Brain pericyte (primary cell): ENCODE data around the gene FREY1.

Experiments used
- DNase-seq: peaks from one replicate; pipeline ENCODE4 v3.0.0-alpha.2; 2012; ENCODE audit warnings: low read depth, low spot score

FREY1 gene

DNA sequence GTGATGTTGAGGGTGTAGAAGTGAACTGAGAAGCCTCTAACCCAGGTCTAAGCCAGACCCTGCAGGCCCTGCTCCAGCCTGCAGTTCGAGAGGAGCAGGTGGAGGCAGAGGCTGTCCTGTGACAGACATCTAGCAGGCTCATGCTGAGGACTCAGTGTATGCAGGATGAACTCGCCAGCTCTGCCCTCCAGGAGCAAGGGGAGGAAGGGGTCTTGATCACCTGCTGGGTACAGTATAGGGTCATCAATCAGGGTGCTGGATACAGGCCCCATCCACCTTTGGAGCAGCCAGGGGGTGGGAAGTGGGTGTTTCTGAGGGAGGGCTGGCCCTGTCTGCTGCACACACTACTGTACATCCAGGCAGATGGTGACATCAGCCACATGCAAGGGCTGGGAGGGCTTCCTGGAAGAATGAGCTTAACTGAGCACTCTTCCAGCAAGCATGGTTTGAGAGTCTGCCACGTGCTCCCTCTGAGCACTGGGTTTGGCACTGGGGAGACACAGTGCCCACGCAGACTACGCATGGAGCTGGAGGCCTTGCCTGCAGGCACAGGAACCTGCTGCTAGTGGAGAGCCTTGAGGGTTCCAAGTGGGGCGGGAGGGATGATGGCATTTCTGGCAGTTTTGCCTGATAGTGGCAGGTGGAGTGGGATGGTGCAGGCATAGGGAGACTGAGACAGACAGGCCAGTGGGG, 12.4 kb downstream of the FREY1 start:
- DNase-seq: no peak

DNA sequence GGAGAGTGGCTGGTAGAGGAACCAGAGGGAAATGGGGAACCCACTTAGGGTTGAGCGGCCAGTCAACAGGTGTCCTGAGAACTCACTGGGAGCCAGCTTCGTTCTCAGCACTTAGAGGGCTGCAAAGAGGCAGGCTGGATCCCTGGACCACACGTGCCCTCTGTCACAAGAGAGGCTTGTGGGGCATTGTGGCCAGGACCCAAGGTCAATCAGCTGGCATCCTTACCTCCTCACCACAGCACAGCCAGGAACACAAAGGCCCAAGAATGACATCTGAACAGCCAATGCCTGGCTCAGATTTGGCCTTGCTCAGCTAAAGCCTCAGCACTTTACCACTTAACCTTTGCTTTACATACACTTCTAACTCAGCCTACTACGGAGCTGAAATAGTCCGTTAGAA, 14.2 kb downstream of the FREY1 start:
- DNase-seq: no peak

DNA sequence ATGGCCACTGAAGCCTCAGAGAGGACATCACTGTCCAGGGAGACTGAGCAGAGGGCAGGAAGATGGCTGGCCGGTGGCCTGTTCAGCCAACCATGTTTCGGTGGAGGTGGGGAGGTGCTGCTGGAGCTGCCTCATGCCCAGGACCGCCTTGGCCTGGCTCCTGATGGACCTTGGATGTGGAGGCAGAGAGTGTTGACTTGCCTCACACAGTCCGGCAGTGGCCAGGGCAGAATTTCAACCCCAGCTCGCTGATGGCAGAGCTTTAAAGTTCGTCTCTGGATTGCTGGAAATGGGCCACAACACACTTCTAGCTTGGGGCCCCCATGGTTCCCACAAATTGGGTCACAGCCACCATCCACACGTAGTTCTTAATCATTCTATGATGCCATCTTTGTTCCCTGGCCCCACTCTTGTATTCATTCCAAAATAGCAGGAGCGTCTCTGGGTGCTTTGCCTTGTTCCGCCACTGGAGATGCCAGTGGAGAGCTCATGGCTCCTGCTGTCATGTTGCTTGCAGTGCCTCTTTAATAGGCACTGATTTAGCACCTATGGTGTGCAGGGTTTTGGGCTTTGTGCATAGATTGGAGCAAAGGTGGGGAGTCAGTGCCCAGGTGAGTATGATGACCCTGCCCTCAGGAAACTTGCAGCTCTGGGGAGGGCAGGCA, 16.1 kb downstream of the FREY1 start:
- no peak for DNase-seq

GRCh38 chr11:45889966-45890365, 17.1 kb downstream of the FREY1 start:
- DNase-seq: no peak

DNA sequence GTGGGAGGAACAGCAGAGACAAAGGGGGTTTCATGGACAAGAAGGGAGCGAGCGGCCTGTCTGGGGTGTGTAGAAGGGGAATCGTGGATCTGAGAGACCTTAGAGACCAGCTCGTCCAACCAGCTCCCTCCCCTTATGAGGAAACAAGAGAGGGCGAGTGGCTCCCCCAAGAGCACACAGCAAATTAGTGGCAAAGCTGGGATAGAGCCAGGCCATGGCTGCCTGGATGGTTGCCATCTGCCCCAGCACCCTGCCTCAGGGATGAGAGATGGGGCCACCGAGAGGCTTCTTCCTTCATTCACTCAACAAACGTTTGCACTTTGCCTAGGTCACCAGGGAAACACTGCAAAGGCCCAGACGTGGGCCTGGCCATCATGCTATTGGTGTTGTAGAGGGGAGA, 17.5 kb downstream of the FREY1 start:
- no peak for DNase-seq

DNA sequence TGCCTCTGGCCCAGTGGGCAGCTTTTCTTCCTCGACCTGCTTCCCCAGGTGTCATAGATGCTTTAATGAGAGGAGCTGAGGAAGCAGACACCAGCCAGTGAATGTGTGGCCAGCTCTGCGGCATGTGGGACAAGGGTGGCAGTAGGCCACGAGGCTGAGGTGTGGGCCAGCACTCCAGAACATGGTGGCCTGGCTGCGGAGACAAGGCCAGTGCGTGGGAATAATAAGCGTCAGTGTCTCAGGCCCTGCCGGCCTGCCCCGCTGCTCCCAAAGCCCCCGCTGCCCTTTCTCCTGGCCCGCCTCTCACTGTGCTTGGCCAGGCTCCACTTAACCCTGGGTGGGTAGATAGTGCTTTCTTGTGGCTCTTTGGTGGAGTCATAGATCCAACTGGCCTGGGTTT, 19.5 kb downstream of the FREY1 start:
- DNase-seq: no peak

- DNase-seq: no peak
These were observed 20.1 kb downstream of the FREY1 start for GRCh38 chr11:45886816-45887520.

- no peak for DNase-seq
These were observed 20.9 kb downstream of the FREY1 start for GRCh38 chr11:45885921-45886721.

DNA sequence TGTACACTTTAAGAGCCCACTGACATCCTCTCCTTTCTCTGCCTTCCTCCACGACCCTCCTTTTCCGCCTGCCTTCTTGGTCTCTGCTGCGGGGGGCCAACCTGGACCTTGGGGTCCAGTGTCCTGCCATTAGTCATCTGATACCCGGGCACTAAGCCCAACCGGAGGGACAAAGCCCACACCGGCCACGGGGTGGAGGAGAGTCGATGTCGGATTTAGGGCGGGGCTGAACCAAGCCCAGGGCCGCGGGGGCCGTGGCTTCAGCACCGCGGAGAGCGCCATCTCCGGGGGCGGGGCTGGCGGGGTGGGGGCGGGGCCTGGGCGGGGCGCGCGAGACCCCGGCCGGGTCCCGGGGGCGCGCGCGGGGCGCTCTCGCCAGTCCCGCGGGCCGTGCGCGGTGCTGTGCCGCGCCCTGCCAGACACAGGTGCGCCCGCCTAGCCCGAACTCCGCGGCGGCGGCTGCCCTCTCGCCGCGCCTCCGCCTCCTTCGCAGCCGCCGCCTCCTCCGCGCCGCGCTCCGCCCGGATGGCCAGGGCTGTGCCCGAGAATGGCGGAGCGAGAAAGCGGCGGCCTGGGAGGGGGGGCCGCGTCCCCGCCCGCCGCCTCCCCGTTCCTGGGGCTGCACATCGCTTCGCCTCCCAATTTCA, 21.7 kb downstream of the FREY1 start, which contains the start of gene MAPK8IP1:
TSS of gene MAPK8IP1 (plus strand) at position 378 of the 647 bp plus-strand sequence. CDS start at position 548, 170 bp downstream.
- no peak for DNase-seq

GRCh38 chr11:45884596-45885185, 22.4 kb downstream of the FREY1 start:
- DNase-seq: no peak

GRCh38 chr11:45881708-45882368, 25.2 kb downstream of the FREY1 start:
- peak; percentile 33 for DNase-seq

DNA sequence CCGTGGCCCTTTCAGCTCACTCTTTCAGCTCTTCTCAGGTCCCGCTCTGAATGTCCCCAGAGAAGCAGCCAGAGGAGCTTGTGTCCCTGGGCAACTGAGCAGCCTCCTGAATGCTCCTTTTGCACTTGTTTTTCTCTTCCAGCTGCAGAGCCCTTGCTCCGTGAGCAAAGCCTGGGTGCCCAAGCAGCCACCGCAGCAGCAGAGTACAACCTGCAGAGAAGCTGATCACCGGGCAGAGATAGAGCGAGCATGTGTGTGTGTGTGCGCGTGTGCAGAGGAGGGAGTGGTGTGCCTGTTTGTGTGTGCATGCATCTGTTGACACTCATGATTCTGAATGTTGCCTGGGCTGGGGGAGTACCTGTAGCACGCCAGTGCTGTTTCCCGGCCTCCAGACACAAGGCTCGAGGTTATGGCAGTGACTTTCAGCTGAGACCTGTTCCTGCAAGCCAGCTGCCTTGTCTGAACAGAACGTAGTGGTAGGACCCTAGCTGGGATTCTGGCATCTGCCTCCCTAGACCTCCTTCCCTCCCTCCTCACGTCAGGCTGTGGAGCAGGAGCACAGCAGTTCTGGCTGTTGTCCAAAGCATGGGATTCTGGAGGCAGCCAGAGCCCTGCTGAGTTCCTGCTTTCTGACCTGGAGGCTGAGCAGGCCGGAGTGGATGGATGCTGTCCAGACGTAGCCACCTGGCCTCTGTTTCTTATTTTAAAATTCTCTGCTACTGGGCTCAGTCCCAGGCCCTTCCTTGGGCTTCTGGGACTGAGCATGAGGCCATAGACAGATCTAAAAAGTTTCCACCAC, 26.1 kb downstream of the FREY1 start:
- peak; percentile 67 for DNase-seq

DNA sequence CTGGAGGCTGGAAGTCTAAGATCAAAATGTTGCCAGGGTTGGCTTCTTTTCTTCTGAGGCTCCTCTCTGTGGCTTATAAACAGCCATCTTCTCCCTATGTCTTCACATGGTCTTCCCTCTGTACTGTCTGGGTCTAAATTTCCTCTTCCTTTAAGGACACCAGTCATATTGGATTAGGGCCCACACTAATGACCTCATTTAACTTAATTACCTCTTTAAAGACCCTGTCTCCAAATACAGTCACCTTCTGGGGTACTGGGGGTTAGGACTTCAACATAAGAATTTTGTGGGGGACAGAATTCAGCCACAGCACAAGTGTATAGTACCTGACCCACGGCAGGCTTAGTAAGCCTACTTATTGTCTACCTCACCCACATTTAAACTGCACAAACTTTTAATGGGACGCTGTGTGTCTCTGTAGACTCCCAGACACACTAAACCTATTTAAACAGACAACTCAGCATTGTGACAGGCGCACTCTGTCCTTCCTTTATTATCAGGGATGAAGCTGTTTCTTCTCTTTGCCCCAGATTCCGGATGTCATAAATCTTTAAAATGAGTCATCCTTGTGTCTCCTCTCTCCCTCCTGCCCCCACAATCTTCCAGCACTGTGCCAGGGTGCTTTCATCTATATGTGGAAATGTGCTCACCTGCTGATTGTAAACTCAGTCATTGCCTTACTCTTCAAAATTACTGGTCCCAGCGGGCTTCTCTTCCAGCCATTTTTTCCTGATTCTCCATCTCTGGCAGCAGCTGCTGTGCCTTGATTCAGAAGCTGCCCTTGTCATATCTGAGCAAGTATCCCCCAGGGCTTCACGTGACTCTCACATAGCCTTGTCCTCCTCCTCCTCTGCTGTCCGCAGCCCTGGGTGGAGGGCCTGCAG, 27.0 kb downstream of the FREY1 start:
- DNase-seq: no peak

GRCh38 chr11:45877845-45878244, 29.2 kb downstream of the FREY1 start:
- DNase-seq: no peak

GRCh38 chr11:45877221-45877620, 29.9 kb downstream of the FREY1 start:
- no peak for DNase-seq

GRCh38 chr11:45876401-45876800, 30.7 kb downstream of the FREY1 start:
- DNase-seq: no peak

DNA sequence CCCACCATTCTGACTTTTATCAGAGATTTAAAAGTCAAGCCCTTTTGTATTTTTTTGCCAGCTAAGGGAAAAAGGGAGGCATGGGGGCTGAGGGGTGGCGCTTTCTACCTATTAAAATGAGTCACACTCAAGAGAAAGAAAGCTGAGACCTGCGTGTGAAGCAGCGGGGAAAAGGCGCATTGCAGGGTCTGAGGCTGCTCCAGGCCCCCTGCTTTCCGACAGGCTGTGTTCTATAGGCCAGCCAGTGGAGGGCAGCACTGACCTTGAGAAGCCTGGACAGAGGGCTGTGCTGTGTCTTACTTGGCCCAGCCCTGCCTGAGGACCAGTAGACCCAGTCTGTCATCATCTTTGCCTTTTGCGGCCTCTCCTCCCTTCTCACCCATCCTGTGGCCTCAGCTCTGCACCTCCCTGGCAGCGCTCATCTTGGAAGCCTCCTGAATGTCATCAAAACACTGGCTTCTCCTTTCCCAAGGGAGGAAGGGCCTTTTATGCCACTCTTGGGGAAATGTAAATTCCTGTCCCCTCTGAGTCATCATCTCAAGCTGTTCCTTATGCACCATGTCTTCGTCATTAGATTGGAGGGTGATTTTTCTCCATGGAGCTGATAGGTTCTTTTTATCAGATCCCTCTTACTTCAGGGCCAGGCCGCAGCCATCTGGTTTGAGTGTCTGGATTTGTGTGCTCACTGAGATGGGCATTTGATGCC, 34.3 kb downstream of the FREY1 start:
- peak; percentile 39 for DNase-seq

GRCh38 chr11:45871638-45872037, 35.4 kb downstream of the FREY1 start:
- DNase-seq: no peak
